ENCODE measurements around the gene PGM5.

Gene PGM5

GRCh38 chr9:68536876-68537615 is 180.6 kb downstream of the PGM5 start:
- Histone ChIP-seq H3K36me3 (replicated peaks) (no peaks in the 10 kb centered on the region), H3K4me3 (ENCODE audit: low read depth, low read length) (no peak overlapping the region), H3K27me3 (replicated peaks) (no peaks in the 10 kb centered on the region), H3K27ac (no peak overlapping the region)
- in situ Hi-C loops (cut with HindIII; ENCODE audit: low pct_ligation_motif_present, low sequenced_read_pairs): no loop called here
- no peak for DNase-seq
- TF ChIP-seq CTCF (IDR thresholded peaks at IDR 0.05; ENCODE audit: low read depth, low read length, missing control alignments): no peak

- no peak for DNase-seq
- no peak for TF ChIP-seq CTCF (IDR thresholded peaks at IDR 0.05; ENCODE audit: low read depth, low read length, missing control alignments)
- Histone ChIP-seq H3K4me3 (ENCODE audit: low read depth, low read length) (no peak overlapping the region), H3K27ac (no peak overlapping the region), H3K27me3 (replicated peaks) (no peaks in the 10 kb centered on the region), H3K36me3 (replicated peaks) (no peaks in the 10 kb centered on the region)
- in situ Hi-C loops (cut with HindIII; ENCODE audit: low pct_ligation_motif_present, low sequenced_read_pairs): no loop called here
Measured at GRCh38 chr9:68537616-68537880, 181.1 kb downstream of the PGM5 start.

- H3K36me3 ChIP-seq (replicated peaks): no peaks in the 10 kb centered on the region
- H3K27ac ChIP-seq: no peak overlapping the region
- in situ Hi-C loops (cut with HindIII; ENCODE audit: low pct_ligation_motif_present, low sequenced_read_pairs): no loop called here
Measured at GRCh38 chr9:68538200-68538599, 181.8 kb downstream of the PGM5 start.

GRCh38 chr9:68540712-68541535 is 184.5 kb downstream of the PGM5 start, which contains the start of gene TMEM252:
TMEM252 (minus strand) TSS chr9:68540883; CDS start chr9:68540814, 69 bp downstream.
- Histone ChIP-seq H3K36me3 (replicated peaks) (no peaks in the 10 kb centered on the region), H3K27me3 (replicated peaks) (no peaks in the 10 kb centered on the region), H3K27ac (no peak within 1 kb of the TSS), H3K4me3 (ENCODE audit: low read depth, low read length) (no peak within 1 kb of the TSS)
- in situ Hi-C loops (cut with HindIII; ENCODE audit: low pct_ligation_motif_present, low sequenced_read_pairs): no loop called here
- no peak for TF ChIP-seq CTCF (IDR thresholded peaks at IDR 0.05; ENCODE audit: low read depth, low read length, missing control alignments)
- no peak for DNase-seq

More at GRCh38 chr9:68538200-68538599, 181.8 kb downstream of the PGM5 start:
- H3K27me3 ChIP-seq (replicated peaks): no peaks in the 10 kb centered on the region
- no peak for DNase-seq
- TF ChIP-seq CTCF (IDR thresholded peaks at IDR 0.05; ENCODE audit: low read depth, low read length, missing control alignments): no peak
- H3K4me3 ChIP-seq (ENCODE audit: low read depth, low read length): no peak overlapping the region

GRCh38 chr9:68541568-68541967 is 185.2 kb downstream of the PGM5 start:
- no peak for DNase-seq
- Histone ChIP-seq H3K4me3 (ENCODE audit: low read depth, low read length) (no peak overlapping the region), H3K36me3 (replicated peaks) (no peaks in the 10 kb centered on the region), H3K27ac (no peak overlapping the region), H3K27me3 (replicated peaks) (no peaks in the 10 kb centered on the region)
- in situ Hi-C loops (cut with HindIII; ENCODE audit: low pct_ligation_motif_present, low sequenced_read_pairs): no loop called here
- TF ChIP-seq CTCF (IDR thresholded peaks at IDR 0.05; ENCODE audit: low read depth, low read length, missing control alignments): no peak

All from brain microvascular endothelial cell (primary cell).